ENCODE results near the gene GBF1. TPM values are rescaled to one million over a fixed set of nuclear protein-coding genes. Genes with fewer than 3 reads are reported as not detected.

Gene GBF1
- polyA plus RNA-seq, 2 donors: 11.4 to 11.7 TPM

- H3K4me1 ChIP-seq (ENCODE audit: control insufficient read depth in 2 of 2, insufficient read depth in 2 of 2, low read length in 1 of 2): peaks cover 7 to 12% of the 10 kb centered on the region in 2 donors
- H3K9me3 ChIP-seq (ENCODE audit: control insufficient read depth in 2 of 2, insufficient read depth in 1 of 2, low read depth in 1 of 2, low read length in 1 of 2): no peaks in the 10 kb centered on the region
- peak overlapping the region; percentile 99 for H3K27ac ChIP-seq (ENCODE audit: low read depth in 2 of 2, low read length in 1 of 2)
- WGBS, 2 donors: 1% methylated on average over 67 to 71 of the region's 71 CpGs
- peak overlapping the region; percentile 71 to 79 for H3K4me3 ChIP-seq (ENCODE audit: low read depth in 1 of 2, low read length in 2 of 2)
- H3K36me3 ChIP-seq (ENCODE audit: control insufficient read depth in 2 of 2, insufficient read depth in 2 of 2, low read length in 1 of 2): no peaks in the 10 kb centered on the region
- no peaks in the 10 kb centered on the region for H3K27me3 ChIP-seq (ENCODE audit: control insufficient read depth in 1 of 2, insufficient read depth in 2 of 2, low read length in 2 of 2)
Observed at GRCh38 chr10:102394079-102394800, 148.9 kb downstream of the GBF1 start.

- H3K27ac ChIP-seq (ENCODE audit: low read depth in 2 of 2, low read length in 1 of 2): peak overlapping the region; percentile 99
- H3K36me3 ChIP-seq (ENCODE audit: control insufficient read depth in 2 of 2, insufficient read depth in 2 of 2, low read length in 1 of 2): no peaks in the 10 kb centered on the region
- no peaks in the 10 kb centered on the region for H3K9me3 ChIP-seq (ENCODE audit: control insufficient read depth in 2 of 2, insufficient read depth in 1 of 2, low read depth in 1 of 2, low read length in 1 of 2)
- WGBS, 2 donors: 0% methylated on average over 34 to 35 of the region's 35 CpGs
- peaks cover 7 to 14% of the 10 kb centered on the region in 2 donors for H3K4me1 ChIP-seq (ENCODE audit: control insufficient read depth in 2 of 2, insufficient read depth in 2 of 2, low read length in 1 of 2)
- H3K4me3 ChIP-seq (ENCODE audit: low read depth in 1 of 2, low read length in 2 of 2): peak overlapping the region; percentile 71 to 79
- H3K27me3 ChIP-seq (ENCODE audit: control insufficient read depth in 1 of 2, insufficient read depth in 2 of 2, low read length in 2 of 2): no peaks in the 10 kb centered on the region
Observed at GRCh38 chr10:102394801-102395399, 149.6 kb downstream of the GBF1 start.

- H3K27ac ChIP-seq (ENCODE audit: low read depth in 2 of 2, low read length in 1 of 2): peak within 1 kb of the TSS; percentile 99
- 1% methylated on average over 37 to 42 of the region's 42 CpGs for whole genome bisulfite sequencing, 2 donors
- peaks cover 0 to 4% of the 10 kb centered on the region in 2 donors for H3K36me3 ChIP-seq (ENCODE audit: control insufficient read depth in 2 of 2, insufficient read depth in 2 of 2, low read length in 1 of 2)
- H3K9me3 ChIP-seq (ENCODE audit: control insufficient read depth in 2 of 2, insufficient read depth in 1 of 2, low read depth in 1 of 2, low read length in 1 of 2): no peaks in the 10 kb centered on the region
- no peaks in the 10 kb centered on the region for H3K27me3 ChIP-seq (ENCODE audit: control insufficient read depth in 1 of 2, insufficient read depth in 2 of 2, low read length in 2 of 2)
- H3K4me3 ChIP-seq (ENCODE audit: low read depth in 1 of 2, low read length in 2 of 2): peak within 1 kb of the TSS; percentile 71 to 79
- H3K4me1 ChIP-seq (ENCODE audit: control insufficient read depth in 2 of 2, insufficient read depth in 2 of 2, low read length in 1 of 2): peaks cover 7 to 18% of the 10 kb centered on the region in 2 donors
Observed at GRCh38 chr10:102395400-102396316, 150.3 kb downstream of the GBF1 start, which contains the start of gene NFKB2. Gene NFKB2, plus strand, starts transcription at chr10:102395705. Its CDS starts 255 bp downstream, at chr10:102395960.

GRCh38 chr10:102396317-102396650, 151.0 kb downstream of the GBF1 start:
- Histone ChIP-seq H3K36me3 (ENCODE audit: control insufficient read depth in 2 of 2, insufficient read depth in 2 of 2, low read length in 1 of 2) (peaks cover 0 to 10% of the 10 kb centered on the region in 2 donors), H3K4me1 (ENCODE audit: control insufficient read depth in 2 of 2, insufficient read depth in 2 of 2, low read length in 1 of 2) (peaks cover 7 to 18% of the 10 kb centered on the region in 2 donors), H3K9me3 (ENCODE audit: control insufficient read depth in 2 of 2, insufficient read depth in 1 of 2, low read depth in 1 of 2, low read length in 1 of 2) (no peaks in the 10 kb centered on the region), H3K27ac (ENCODE audit: low read depth in 2 of 2, low read length in 1 of 2) (peak overlapping the region; percentile 78 to 99), H3K4me3 (ENCODE audit: low read depth in 1 of 2, low read length in 2 of 2) (peak overlapping the region; percentile 63 to 71), H3K27me3 (ENCODE audit: control insufficient read depth in 1 of 2, insufficient read depth in 2 of 2, low read length in 2 of 2) (no peaks in the 10 kb centered on the region)
- 31 to 40% methylated on average over 4 of the region's 4 CpGs for WGBS, 2 donors

GRCh38 chr10:102396730-102397151, 151.4 kb downstream of the GBF1 start:
- H3K27ac ChIP-seq (ENCODE audit: low read depth in 2 of 2, low read length in 1 of 2): peak overlapping the region; percentile 5 to 78
- WGBS, 2 donors: 86 to 87% methylated on average over 12 of the region's 12 CpGs
- H3K36me3 ChIP-seq (ENCODE audit: control insufficient read depth in 2 of 2, insufficient read depth in 2 of 2, low read length in 1 of 2): peaks cover 0 to 14% of the 10 kb centered on the region in 2 donors
- no peaks in the 10 kb centered on the region for H3K27me3 ChIP-seq (ENCODE audit: control insufficient read depth in 1 of 2, insufficient read depth in 2 of 2, low read length in 2 of 2)
- peak overlapping the region; percentile 63 to 71 for H3K4me3 ChIP-seq (ENCODE audit: low read depth in 1 of 2, low read length in 2 of 2)
- peaks cover 7 to 19% of the 10 kb centered on the region in 2 donors for H3K4me1 ChIP-seq (ENCODE audit: control insufficient read depth in 2 of 2, insufficient read depth in 2 of 2, low read length in 1 of 2)
- H3K9me3 ChIP-seq (ENCODE audit: control insufficient read depth in 2 of 2, insufficient read depth in 1 of 2, low read depth in 1 of 2, low read length in 1 of 2): no peaks in the 10 kb centered on the region

GRCh38 chr10:102397222-102398171, 152.2 kb downstream of the GBF1 start:
- peak overlapping the region; percentile 5 to 78 for H3K27ac ChIP-seq (ENCODE audit: low read depth in 2 of 2, low read length in 1 of 2)
- no peaks in the 10 kb centered on the region for H3K9me3 ChIP-seq (ENCODE audit: control insufficient read depth in 2 of 2, insufficient read depth in 1 of 2, low read depth in 1 of 2, low read length in 1 of 2)
- H3K4me1 ChIP-seq (ENCODE audit: control insufficient read depth in 2 of 2, insufficient read depth in 2 of 2, low read length in 1 of 2): peaks cover 7 to 20% of the 10 kb centered on the region in 2 donors
- H3K36me3 ChIP-seq (ENCODE audit: control insufficient read depth in 2 of 2, insufficient read depth in 2 of 2, low read length in 1 of 2): peaks cover 0 to 17% of the 10 kb centered on the region in 2 donors
- 89 to 93% methylated on average over 14 of the region's 14 CpGs for WGBS, 2 donors
- no peaks in the 10 kb centered on the region for H3K27me3 ChIP-seq (ENCODE audit: control insufficient read depth in 1 of 2, insufficient read depth in 2 of 2, low read length in 2 of 2)
- H3K4me3 ChIP-seq (ENCODE audit: low read depth in 1 of 2, low read length in 2 of 2): no peak overlapping the region

- H3K27ac ChIP-seq (ENCODE audit: low read depth in 2 of 2, low read length in 1 of 2): no peak overlapping the region
- WGBS, 2 donors: 80 to 85% methylated on average over 21 of the region's 21 CpGs
- no peak overlapping the region for H3K4me3 ChIP-seq (ENCODE audit: low read depth in 1 of 2, low read length in 2 of 2)
- no peaks in the 10 kb centered on the region for H3K27me3 ChIP-seq (ENCODE audit: control insufficient read depth in 1 of 2, insufficient read depth in 2 of 2, low read length in 2 of 2)
- H3K4me1 ChIP-seq (ENCODE audit: control insufficient read depth in 2 of 2, insufficient read depth in 2 of 2, low read length in 1 of 2): peaks cover 7 to 20% of the 10 kb centered on the region in 2 donors
- H3K36me3 ChIP-seq (ENCODE audit: control insufficient read depth in 2 of 2, insufficient read depth in 2 of 2, low read length in 1 of 2): peaks cover 0 to 17% of the 10 kb centered on the region in 2 donors
- H3K9me3 ChIP-seq (ENCODE audit: control insufficient read depth in 2 of 2, insufficient read depth in 1 of 2, low read depth in 1 of 2, low read length in 1 of 2): no peaks in the 10 kb centered on the region
Observed at GRCh38 chr10:102398172-102399020, 153.1 kb downstream of the GBF1 start.

Measured in esophagus (tissue), 2 donors.